ENCODE measurements around the gene MAML2. TPM values are rescaled to one million over a fixed set of nuclear protein-coding genes. Genes with fewer than 3 reads are reported as not detected.

MAML2 gene
- total and polyA plus RNA-seq, 2 of the 8 experiments (the other 6 are each of a cell fraction or from before 2014, with no cell fraction given): 3.8 to 6.6 TPM

DNA sequence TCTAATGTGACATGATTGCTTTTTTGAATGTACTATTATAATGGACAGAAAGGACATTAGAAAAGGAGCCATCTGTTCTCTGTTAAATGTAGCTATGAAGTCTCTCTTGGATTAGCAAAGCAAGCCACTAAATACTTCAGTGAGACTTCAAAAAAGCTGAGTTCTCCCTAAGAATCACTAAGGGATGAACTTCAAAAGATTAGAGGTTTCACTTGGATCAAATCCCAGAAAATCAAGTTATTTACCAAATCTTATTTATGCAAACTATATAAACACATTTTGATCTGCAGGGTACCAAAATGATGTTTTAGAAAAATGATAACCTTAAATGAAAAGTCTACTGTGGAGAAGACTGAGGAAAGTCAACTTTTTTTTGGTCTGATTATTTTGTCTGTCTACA is 337.0 kb downstream of the MAML2 start (continued):
- TF ChIP-seq, protein P1, sequence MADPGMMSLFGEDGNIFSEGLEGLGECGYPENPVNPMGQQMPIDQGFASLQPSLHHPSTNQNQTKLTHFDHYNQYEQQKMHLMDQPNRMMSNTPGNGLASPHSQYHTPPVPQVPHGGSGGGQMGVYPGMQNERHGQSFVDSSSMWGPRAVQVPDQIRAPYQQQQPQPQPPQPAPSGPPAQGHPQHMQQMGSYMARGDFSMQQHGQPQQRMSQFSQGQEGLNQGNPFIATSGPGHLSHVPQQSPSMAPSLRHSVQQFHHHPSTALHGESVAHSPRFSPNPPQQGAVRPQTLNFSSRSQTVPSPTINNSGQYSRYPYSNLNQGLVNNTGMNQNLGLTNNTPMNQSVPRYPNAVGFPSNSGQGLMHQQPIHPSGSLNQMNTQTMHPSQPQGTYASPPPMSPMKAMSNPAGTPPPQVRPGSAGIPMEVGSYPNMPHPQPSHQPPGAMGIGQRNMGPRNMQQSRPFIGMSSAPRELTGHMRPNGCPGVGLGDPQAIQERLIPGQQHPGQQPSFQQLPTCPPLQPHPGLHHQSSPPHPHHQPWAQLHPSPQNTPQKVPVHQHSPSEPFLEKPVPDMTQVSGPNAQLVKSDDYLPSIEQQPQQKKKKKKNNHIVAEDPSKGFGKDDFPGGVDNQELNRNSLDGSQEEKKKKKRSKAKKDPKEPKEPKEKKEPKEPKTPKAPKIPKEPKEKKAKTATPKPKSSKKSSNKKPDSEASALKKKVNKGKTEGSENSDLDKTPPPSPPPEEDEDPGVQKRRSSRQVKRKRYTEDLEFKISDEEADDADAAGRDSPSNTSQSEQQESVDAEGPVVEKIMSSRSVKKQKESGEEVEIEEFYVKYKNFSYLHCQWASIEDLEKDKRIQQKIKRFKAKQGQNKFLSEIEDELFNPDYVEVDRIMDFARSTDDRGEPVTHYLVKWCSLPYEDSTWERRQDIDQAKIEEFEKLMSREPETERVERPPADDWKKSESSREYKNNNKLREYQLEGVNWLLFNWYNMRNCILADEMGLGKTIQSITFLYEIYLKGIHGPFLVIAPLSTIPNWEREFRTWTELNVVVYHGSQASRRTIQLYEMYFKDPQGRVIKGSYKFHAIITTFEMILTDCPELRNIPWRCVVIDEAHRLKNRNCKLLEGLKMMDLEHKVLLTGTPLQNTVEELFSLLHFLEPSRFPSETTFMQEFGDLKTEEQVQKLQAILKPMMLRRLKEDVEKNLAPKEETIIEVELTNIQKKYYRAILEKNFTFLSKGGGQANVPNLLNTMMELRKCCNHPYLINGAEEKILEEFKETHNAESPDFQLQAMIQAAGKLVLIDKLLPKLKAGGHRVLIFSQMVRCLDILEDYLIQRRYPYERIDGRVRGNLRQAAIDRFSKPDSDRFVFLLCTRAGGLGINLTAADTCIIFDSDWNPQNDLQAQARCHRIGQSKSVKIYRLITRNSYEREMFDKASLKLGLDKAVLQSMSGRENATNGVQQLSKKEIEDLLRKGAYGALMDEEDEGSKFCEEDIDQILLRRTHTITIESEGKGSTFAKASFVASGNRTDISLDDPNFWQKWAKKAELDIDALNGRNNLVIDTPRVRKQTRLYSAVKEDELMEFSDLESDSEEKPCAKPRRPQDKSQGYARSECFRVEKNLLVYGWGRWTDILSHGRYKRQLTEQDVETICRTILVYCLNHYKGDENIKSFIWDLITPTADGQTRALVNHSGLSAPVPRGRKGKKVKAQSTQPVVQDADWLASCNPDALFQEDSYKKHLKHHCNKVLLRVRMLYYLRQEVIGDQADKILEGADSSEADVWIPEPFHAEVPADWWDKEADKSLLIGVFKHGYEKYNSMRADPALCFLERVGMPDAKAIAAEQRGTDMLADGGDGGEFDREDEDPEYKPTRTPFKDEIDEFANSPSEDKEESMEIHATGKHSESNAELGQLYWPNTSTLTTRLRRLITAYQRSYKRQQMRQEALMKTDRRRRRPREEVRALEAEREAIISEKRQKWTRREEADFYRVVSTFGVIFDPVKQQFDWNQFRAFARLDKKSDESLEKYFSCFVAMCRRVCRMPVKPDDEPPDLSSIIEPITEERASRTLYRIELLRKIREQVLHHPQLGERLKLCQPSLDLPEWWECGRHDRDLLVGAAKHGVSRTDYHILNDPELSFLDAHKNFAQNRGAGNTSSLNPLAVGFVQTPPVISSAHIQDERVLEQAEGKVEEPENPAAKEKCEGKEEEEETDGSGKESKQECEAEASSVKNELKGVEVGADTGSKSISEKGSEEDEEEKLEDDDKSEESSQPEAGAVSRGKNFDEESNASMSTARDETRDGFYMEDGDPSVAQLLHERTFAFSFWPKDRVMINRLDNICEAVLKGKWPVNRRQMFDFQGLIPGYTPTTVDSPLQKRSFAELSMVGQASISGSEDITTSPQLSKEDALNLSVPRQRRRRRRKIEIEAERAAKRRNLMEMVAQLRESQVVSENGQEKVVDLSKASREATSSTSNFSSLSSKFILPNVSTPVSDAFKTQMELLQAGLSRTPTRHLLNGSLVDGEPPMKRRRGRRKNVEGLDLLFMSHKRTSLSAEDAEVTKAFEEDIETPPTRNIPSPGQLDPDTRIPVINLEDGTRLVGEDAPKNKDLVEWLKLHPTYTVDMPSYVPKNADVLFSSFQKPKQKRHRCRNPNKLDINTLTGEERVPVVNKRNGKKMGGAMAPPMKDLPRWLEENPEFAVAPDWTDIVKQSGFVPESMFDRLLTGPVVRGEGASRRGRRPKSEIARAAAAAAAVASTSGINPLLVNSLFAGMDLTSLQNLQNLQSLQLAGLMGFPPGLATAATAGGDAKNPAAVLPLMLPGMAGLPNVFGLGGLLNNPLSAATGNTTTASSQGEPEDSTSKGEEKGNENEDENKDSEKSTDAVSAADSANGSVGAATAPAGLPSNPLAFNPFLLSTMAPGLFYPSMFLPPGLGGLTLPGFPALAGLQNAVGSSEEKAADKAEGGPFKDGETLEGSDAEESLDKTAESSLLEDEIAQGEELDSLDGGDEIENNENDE (IDR thresholded peaks at IDR 0.05; ENCODE audit: insufficient replicate concordance, low read length): no peak
- TF ChIP-seq BRCA1 (IDR thresholded peaks at IDR 0.05; ENCODE audit: low read depth, low read length) (no peak), NANOG (IDR thresholded peaks at IDR 0.05; ENCODE audit: insufficient read depth, low read depth, low read length, poor library complexity, severe bottlenecking) (no peak), MAFK (IDR thresholded peaks at IDR 0.05; ENCODE audit: low read depth, low read length) (no peak), POU5F1 (IDR thresholded peaks at IDR 0.05; ENCODE audit: low read depth, low read length) (no peak), TBP (IDR thresholded peaks at IDR 0.05; ENCODE audit: low read depth, low read length) (no peak), SP1 (IDR thresholded peaks at IDR 0.05; ENCODE audit: low read depth, low read length) (no peak), JUN (IDR thresholded peaks at IDR 0.05; ENCODE audit: low read depth, low read length) (no peak), TEAD4 (IDR thresholded peaks at IDR 0.05; ENCODE audit: low read depth, low read length) (no peak), SAP30 (IDR thresholded peaks at IDR 0.05; ENCODE audit: insufficient read depth, insufficient replicate concordance, low read length) (no peak), EGR1 (IDR thresholded peaks at IDR 0.05; ENCODE audit: borderline replicate concordance, low read depth, low read length) (no peak)
- TF ChIP-seq, protein P2, sequence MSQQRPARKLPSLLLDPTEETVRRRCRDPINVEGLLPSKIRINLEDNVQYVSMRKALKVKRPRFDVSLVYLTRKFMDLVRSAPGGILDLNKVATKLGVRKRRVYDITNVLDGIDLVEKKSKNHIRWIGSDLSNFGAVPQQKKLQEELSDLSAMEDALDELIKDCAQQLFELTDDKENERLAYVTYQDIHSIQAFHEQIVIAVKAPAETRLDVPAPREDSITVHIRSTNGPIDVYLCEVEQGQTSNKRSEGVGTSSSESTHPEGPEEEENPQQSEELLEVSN (IDR thresholded peaks at IDR 0.05): no peak
